Cardiac fibroblast (primary cell): ENCODE results near the gene NCOA7.
A peak's percentile ranks its signal among the peaks of the same experiment; 100 is the strongest.
"Not testable (repeated sequence)": the region's sequence is repeated elsewhere in the genome, so short reads cannot be mapped to it uniquely, and the experiment has no call there.

ENCODE experiments used
- DNase-seq, 2 donors: peaks; one replicate each; pipeline versions ENCODE4 v3.0.0 to v3.0.0-alpha.2; 2010; ENCODE audit warnings: low read depth in 2 of 2
- H3K4me3 ChIP-seq, 2 donors: replicated peaks in 1 of 2; 1 replicate in 1 of 2; 2 replicates in 1 of 2; pipeline ENCODE4 v1.5.1; 2011; ENCODE audit warnings: low read depth in 2 of 2, low read length in 2 of 2, mild to moderate bottlenecking in 2 of 2, moderate library complexity in 1 of 2
- TF ChIP-seq, protein P1 (sequence below): IDR thresholded peaks from one replicate; pipeline ENCODE4 v1.5.1; 2011; ENCODE audit warnings: low read depth, mild to moderate bottlenecking, low read length, inconsistent platforms

NCOA7 gene

DNA sequence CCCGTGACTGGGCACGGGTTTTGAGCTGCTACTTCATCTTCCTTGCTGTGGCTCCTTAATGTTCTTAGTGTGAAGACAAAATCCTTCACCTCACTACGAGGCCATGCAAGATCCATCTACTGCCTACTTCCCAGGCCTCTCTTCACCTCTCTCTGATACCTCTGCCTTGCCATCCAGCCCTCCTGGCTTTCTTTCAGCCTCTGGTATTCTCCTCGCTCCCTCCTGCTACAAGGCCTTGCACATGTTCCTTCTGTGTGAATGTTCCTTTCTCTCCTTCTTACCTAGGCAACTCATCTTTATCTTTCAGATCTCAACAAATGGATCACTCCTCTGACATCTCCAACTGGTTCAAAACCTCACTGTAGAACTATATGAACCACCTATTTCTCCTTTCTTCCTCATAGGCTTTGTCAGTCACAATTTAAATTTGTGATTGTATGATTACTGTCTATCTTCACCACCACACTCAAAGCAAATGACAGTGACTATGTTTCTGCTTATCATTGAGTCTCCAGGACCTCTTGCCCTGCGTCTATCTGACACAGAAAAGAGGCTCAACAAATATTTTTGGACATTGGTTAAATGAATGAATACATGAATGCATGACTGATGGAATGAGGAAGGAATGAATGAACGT, 21.5 kb upstream of the NCOA7 start:
- no peak for DNase-seq
- TF ChIP-seq, protein P1, sequence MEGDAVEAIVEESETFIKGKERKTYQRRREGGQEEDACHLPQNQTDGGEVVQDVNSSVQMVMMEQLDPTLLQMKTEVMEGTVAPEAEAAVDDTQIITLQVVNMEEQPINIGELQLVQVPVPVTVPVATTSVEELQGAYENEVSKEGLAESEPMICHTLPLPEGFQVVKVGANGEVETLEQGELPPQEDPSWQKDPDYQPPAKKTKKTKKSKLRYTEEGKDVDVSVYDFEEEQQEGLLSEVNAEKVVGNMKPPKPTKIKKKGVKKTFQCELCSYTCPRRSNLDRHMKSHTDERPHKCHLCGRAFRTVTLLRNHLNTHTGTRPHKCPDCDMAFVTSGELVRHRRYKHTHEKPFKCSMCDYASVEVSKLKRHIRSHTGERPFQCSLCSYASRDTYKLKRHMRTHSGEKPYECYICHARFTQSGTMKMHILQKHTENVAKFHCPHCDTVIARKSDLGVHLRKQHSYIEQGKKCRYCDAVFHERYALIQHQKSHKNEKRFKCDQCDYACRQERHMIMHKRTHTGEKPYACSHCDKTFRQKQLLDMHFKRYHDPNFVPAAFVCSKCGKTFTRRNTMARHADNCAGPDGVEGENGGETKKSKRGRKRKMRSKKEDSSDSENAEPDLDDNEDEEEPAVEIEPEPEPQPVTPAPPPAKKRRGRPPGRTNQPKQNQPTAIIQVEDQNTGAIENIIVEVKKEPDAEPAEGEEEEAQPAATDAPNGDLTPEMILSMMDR = no peak
- no peak overlapping the region for H3K4me3 ChIP-seq

DNA sequence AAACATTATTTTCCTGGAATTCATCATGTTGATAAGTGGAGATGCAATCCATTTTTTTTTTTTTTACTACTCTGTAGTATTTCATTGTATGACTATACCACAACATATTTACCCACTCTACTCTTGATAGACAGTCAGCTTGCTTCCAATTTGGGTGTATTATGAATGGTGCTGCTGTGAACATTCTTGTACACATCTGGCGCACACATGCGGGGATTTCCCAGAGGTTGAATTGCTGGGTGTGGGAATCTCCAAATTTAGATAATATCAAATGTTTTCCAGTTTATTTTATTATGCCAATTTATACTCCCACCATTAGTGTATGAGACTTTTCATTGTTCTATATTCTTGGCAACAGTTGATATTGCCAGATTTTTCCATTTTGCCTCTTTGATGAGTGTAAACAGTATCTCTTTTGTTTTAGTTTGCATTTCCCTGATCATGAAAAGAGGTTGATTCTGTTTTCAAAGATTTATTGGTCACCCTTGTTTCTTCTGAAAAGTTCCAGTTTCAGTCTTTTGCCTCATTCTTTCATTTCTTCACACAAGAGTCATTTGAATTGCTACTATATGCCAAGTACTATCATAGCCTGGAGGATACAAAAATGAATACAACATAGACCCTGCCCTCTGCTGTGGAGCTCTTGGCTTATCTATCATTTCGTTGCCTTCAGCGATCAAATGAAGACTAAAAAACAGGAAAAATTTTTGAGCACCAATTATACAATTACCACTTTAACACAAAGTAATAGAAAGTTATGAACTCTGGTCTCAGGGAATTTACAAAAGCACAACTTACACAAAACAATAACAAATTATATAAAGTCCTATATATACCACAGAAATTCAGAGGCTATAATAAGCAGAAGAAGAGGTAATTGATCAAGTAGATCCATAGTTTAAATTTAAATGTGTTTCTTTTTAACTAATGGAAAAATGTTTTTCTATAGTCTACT, 17.1 kb upstream of the NCOA7 start:
- TF ChIP-seq, protein P1 = no peak
- no peak overlapping the region for H3K4me3 ChIP-seq
- peak in 1 of 2 donors; percentile 71 for DNase-seq

DNA sequence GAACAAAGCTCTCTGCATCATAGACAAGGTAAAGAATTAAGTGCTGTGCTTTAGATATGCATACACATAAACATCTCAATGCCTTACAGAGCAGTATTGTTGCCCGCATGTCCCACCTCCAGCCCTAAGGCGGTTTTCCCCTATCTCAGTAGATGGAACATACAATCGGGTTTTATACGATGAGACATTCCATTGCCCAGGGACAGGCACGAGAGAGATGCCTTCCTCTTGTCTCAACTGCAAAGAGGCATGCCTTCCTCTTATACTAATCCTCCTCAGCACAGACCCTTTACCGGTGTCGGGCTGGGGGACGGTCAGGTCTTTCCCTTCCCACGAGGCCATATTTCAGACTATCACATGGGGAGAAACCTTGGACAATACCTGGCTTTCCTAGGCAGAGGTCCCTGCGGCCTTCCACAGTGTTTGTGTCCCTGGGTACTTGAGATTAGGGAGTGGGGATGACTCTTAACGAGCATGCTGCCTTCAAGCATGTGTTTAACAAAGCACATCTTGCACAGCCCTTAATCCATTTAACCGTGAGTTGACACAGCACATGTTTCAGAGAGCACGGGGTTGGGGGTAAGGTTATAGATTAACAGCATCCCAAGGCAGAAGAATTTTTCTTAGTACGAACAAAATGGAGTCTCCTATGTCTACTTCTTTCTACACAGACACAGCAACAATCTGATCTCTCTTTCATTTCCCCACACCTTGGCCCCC, 14.5 kb upstream of the NCOA7 start:
- not testable (repeated sequence) for H3K4me3 ChIP-seq, DNase-seq

DNA sequence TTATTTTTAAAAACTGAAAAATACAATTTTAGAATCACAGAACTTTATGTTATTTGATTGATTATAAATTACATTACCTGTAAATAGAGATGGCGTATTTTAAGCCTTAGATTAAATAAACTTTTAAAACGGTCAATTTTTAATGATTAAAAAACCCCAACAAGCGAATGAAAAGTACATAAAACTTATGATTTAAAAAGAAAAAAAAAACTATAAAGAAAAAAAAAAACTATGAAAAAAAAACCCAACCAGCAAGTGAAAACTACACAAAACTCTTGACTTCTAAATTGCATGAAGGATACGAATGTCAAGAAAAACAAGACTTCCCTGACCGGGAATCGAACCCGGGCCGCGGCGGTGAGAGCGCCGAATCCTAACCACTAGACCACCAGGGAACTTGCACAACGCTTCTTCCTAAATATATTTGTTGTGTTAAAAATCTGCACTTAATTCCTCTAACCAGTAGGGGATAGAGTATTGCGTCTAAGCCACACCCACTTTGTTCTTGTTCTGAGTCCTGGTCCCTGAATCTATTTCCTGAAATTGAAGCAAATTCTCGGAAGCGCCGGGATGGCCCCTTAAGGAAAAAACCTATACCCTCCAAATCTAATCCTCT, 10.7 kb upstream of the NCOA7 start:
- TF ChIP-seq, protein P1 = peak; percentile 30
- H3K4me3 ChIP-seq = peak overlapping the region; percentile 67
- DNase-seq = peak; percentile 94 to 97

DNA sequence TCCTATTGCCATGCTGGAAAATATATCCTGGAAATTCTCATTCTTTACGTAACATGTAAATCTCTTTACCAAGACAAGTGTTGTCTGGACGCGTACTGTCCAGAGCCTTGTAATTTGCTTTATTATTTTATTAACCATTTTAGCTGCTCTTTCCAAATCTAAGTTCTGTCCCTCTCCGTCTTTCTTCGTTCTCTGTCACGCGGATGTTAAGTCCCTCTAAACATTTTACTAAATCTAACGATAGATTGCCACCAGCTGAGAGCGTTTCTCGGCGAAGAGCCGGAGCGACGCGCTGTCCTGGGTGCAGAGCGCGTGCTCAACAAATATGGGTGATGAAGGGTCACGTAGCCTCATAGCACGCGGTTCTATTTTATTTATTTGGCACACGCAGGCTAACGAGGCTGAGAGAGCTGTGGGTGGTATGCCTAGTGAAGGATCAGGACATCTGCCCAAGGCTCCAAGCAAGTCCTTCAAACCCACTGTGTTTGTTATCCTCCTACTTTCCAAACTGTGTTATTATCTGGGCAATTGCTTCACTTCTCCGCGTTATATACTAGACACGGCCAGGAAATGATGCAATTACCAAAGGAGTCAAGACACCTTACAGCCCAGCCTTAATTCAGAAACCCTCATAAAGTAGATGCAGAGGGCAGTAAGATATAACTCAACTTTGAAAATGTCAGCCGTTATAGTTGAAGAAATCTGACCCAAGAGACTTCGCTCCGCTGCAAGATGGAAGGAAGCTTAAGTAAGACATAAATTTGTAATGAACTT, 10.0 kb upstream of the NCOA7 start:
- TF ChIP-seq, protein P1 = no peak
- H3K4me3 ChIP-seq = peak overlapping the region; percentile 67
- peak; percentile 86 to 89 for DNase-seq

DNA sequence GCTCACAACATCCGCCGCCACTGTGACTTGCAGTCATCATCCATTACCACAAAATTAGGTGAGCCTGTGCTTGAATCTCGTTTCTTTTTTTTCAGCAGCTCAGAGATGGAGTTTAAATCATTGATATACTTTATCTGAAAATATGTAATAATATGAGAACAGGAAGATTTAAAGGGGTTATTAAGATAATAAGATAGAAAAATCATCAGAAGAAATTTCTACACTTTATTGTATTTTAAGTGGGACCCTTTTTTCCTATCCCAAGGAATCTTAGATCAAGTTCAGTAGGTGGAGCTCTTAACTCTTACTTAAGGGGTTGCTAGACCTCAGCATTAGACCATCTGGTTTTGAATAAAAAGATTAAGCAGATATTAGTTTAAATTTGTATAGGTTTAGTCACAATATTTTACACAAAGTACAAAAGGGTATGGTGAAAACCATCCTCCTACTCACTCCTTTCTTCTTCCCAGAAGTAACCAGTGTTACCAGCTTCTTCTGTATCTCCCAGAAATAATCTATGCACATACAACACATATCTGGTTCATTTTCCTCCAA, 9.4 kb upstream of the NCOA7 start:
- peak overlapping the region; percentile 67 for H3K4me3 ChIP-seq
- TF ChIP-seq, protein P1 = no peak
- peak in 1 of 2 donors; percentile 55 for DNase-seq
